Measurements from ENCODE around the gene FOXL3.

FOXL3 gene

GRCh38 chr7:326809-327232 is 36.9 kb downstream of the FOXL3 start:
- TF ChIP-seq FOXP2 (optimal IDR thresholded peaks at IDR 0.05; ENCODE audit: borderline replicate concordance, extremely low read depth, extremely low read length, insufficient read depth), result no peak
- no peak for TF ChIP-seq POLR2AphosphoS5 (IDR thresholded peaks at IDR 0.05; ENCODE audit: low read depth, low read length)
- no peak for TF ChIP-seq TAF1 (IDR thresholded peaks at IDR 0.05; ENCODE audit: borderline replicate concordance, insufficient read depth, low read length)
- TF ChIP-seq REST (IDR thresholded peaks at IDR 0.05; ENCODE audit: insufficient read depth in 1 of 2, low read depth in 2 of 2, low read length in 2 of 2), result no peak
- TF ChIP-seq SIN3A (IDR thresholded peaks at IDR 0.05; ENCODE audit: borderline replicate concordance, insufficient read depth, low read length), result no peak

DNA sequence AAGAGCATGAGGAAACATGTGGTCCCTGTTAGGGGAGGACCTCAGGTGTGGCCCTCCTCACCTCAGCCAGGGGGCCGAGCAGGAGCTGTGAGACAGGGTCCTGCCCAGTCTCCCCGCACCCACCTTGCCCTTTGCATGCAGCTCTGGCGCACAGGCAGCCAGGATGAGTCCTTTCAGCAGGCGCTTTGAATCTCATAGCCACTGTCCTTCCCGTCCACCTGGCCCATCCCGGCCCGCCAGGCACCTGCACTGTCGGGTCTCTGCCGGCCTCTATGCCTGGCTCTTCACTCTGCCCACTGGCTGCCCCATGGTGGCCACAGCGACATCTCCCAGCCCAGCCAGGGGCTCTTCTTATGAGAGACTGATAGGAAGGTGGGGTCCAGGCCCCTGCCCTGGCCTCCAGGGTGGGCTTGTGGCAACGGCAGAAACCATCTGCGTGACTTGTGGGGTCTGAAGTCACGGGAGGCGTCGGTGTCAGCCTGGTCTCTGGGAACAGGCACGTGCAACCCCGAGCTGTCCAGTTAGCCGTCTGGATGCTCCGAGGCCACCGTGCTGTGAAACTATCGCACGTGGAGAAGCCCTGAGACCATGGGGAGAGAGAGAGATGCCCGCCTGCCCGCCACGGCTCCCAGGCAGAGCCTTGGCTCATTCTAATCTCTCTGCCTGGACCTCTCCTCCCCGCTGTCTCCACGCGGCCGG is 37.4 kb downstream of the FOXL3 start:
- no peak for TF ChIP-seq SIN3A (IDR thresholded peaks at IDR 0.05; ENCODE audit: borderline replicate concordance, insufficient read depth, low read length)
- TF ChIP-seq FOXP2 (optimal IDR thresholded peaks at IDR 0.05; ENCODE audit: borderline replicate concordance, extremely low read depth, extremely low read length, insufficient read depth), result no peak
- TF ChIP-seq POLR2AphosphoS5 (IDR thresholded peaks at IDR 0.05; ENCODE audit: low read depth, low read length), result no peak
- no peak for TF ChIP-seq TAF1 (IDR thresholded peaks at IDR 0.05; ENCODE audit: borderline replicate concordance, insufficient read depth, low read length)
- no peak for TF ChIP-seq REST (IDR thresholded peaks at IDR 0.05; ENCODE audit: insufficient read depth in 1 of 2, low read depth in 2 of 2, low read length in 2 of 2)

DNA sequence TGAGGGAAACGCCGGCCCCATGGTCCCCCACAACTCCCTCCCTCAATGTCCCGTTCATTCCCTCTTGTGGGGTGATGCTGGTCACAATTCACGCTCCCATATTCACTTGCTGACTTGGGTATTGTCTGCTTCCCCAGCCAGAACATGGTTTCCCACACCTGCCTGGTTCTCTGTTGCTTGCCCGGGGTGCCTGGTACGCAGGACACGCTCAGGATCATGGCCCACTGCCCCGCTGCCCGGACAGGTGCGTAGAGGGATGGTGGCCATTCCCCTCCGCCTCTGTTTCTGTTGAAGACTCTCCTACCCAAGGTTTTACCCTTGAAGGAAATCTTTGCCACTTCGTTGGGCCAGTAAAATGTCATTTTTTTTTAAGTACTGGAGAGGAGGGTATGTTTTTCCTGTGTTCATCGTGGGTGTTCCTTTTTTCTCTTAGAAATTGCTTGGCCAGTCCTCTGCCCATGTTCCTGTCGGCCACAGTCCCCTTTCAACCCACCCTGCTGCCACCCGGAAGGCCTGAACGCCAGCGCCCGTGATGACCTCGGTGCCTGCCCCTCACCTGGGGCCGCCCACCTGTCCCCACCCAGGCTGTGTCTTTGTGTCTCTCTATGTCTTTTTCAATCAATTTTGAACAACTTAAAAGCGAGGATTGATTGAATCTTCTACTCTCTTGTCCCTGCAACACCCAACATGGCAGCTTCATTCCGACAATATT is 38.2 kb downstream of the FOXL3 start:
- TF ChIP-seq SIN3A (IDR thresholded peaks at IDR 0.05; ENCODE audit: borderline replicate concordance, insufficient read depth, low read length), result no peak
- no peak for TF ChIP-seq FOXP2 (optimal IDR thresholded peaks at IDR 0.05; ENCODE audit: borderline replicate concordance, extremely low read depth, extremely low read length, insufficient read depth)
- TF ChIP-seq TAF1 (IDR thresholded peaks at IDR 0.05; ENCODE audit: borderline replicate concordance, insufficient read depth, low read length), result no peak
- TF ChIP-seq REST (IDR thresholded peaks at IDR 0.05; ENCODE audit: insufficient read depth in 1 of 2, low read depth in 2 of 2, low read length in 2 of 2), result no peak
- TF ChIP-seq POLR2AphosphoS5 (IDR thresholded peaks at IDR 0.05; ENCODE audit: low read depth, low read length), result no peak

- TF ChIP-seq REST (IDR thresholded peaks at IDR 0.05; ENCODE audit: insufficient read depth in 1 of 2, low read depth in 2 of 2, low read length in 2 of 2) (no peak), FOXP2 (optimal IDR thresholded peaks at IDR 0.05; ENCODE audit: borderline replicate concordance, extremely low read depth, extremely low read length, insufficient read depth) (no peak), TAF1 (IDR thresholded peaks at IDR 0.05; ENCODE audit: borderline replicate concordance, insufficient read depth, low read length) (no peak), POLR2AphosphoS5 (IDR thresholded peaks at IDR 0.05; ENCODE audit: low read depth, low read length) (no peak), SIN3A (IDR thresholded peaks at IDR 0.05; ENCODE audit: borderline replicate concordance, insufficient read depth, low read length) (no peak)
These were observed 39.8 kb downstream of the FOXL3 start for GRCh38 chr7:329691-330281.
